Glutamatergic neuron (in vitro differentiated cells): ENCODE results near the gene STARD13. TPM values are rescaled to one million over a fixed set of nuclear protein-coding genes. Genes with fewer than 3 reads are reported as not detected.

Experiments used
- DNase-seq: peaks from one replicate; pipeline ENCODE4 v3.0.0; 2022
- H3K27ac Mint-ChIP-seq: one replicate; pipeline ENCODE4 v1.8.0; 2020; ENCODE audit warnings: mild to moderate bottlenecking, mixed read lengths, inconsistent platforms; ENCODE audit not compliant: unreplicated experiment
- H3K27me3 Mint-ChIP-seq: one replicate; pipeline ENCODE4 v1.8.0; 2020; ENCODE audit warnings: mild to moderate bottlenecking, moderate library complexity, mixed read lengths, inconsistent platforms; ENCODE audit not compliant: unreplicated experiment
- H3K36me3 Mint-ChIP-seq: one replicate; pipeline ENCODE4 v1.8.0; 2020; ENCODE audit warnings: mild to moderate bottlenecking, mixed read lengths, inconsistent platforms; ENCODE audit not compliant: unreplicated experiment
- H3K4me1 Mint-ChIP-seq: one replicate; pipeline ENCODE4 v1.8.0; 2020; ENCODE audit warnings: mild to moderate bottlenecking, low read depth, mixed read lengths, inconsistent platforms; ENCODE audit not compliant: unreplicated experiment
- H3K4me3 Mint-ChIP-seq: one replicate; pipeline ENCODE4 v1.8.0; 2020; ENCODE audit warnings: mild to moderate bottlenecking, mixed read lengths, inconsistent platforms; ENCODE audit not compliant: unreplicated experiment
- H3K9me3 Mint-ChIP-seq: one replicate; pipeline ENCODE4 v1.8.0; 2020; ENCODE audit warnings: mild to moderate bottlenecking, moderate library complexity, mixed read lengths, inconsistent platforms; ENCODE audit not compliant: unreplicated experiment
- CTCF ChIP-seq: fragments of 200-600 bp; sonication (generic); IDR thresholded peaks from one replicate; pipeline ENCODE4 v1.5.0; 2021; ENCODE audit not compliant: partially characterized antibody, unreplicated experiment
- total RNA-seq: library from RNA; stranded (reverse); fragmentation: NEBNext Ultra II Directional; extraction: Animal tissue kit (Norgen Biotek cat#: 25700); gene quantifications from one replicate; pipeline ENCODE4 v1.2.1, GENCODE V29; 2021; ENCODE audit not compliant: unreplicated experiment

Gene STARD13
- total RNA-seq, 1 donor from 2014 or later: 36.4 TPM

GRCh38 chr13:33257841-33258807 is 27.4 kb downstream of the STARD13 start:
- no peak for TF ChIP-seq CTCF
- no peaks in the 10 kb centered on the region for H3K36me3 Mint-ChIP-seq
- H3K4me1 Mint-ChIP-seq: peaks cover 16% of the 10 kb centered on the region
- H3K27ac Mint-ChIP-seq: no peak overlapping the region
- H3K9me3 Mint-ChIP-seq: no peaks in the 10 kb centered on the region
- peaks cover 2% of the 10 kb centered on the region for H3K27me3 Mint-ChIP-seq
- no peak for DNase-seq
- H3K4me3 Mint-ChIP-seq: no peak overlapping the region

- H3K27ac Mint-ChIP-seq: no peak overlapping the region
- TF ChIP-seq CTCF: no peak
- H3K9me3 Mint-ChIP-seq: no peaks in the 10 kb centered on the region
- no peak for DNase-seq
- H3K36me3 Mint-ChIP-seq: no peaks in the 10 kb centered on the region
- H3K4me3 Mint-ChIP-seq: no peak overlapping the region
- H3K27me3 Mint-ChIP-seq: no peaks in the 10 kb centered on the region
- peaks cover 11% of the 10 kb centered on the region for H3K4me1 Mint-ChIP-seq
These were observed 29.3 kb downstream of the STARD13 start for GRCh38 chr13:33256148-33256840.

GRCh38 chr13:33252135-33252534 is 33.4 kb downstream of the STARD13 start:
- Mint-ChIP-seq H3K27ac (no peak overlapping the region), H3K4me3 (no peak overlapping the region), H3K27me3 (no peaks in the 10 kb centered on the region), H3K4me1 (peaks cover 1% of the 10 kb centered on the region), H3K9me3 (no peaks in the 10 kb centered on the region), H3K36me3 (peaks cover 4% of the 10 kb centered on the region)
- no peak for DNase-seq
- TF ChIP-seq CTCF: no peak

GRCh38 chr13:33251131-33251661 is 34.4 kb downstream of the STARD13 start:
- Mint-ChIP-seq H3K27ac (no peak overlapping the region), H3K4me3 (no peak overlapping the region), H3K9me3 (no peaks in the 10 kb centered on the region), H3K4me1 (peaks cover 1% of the 10 kb centered on the region), H3K27me3 (no peaks in the 10 kb centered on the region), H3K36me3 (peaks cover 4% of the 10 kb centered on the region)
- DNase-seq: no peak
- TF ChIP-seq CTCF: no peak
